Karpas-422 (cell line): ENCODE results near the gene VPS45. TPM values are rescaled to one million over a fixed set of nuclear protein-coding genes. Genes with fewer than 3 reads are reported as not detected.

Experiments
- DNase-seq: peaks from one replicate; pipeline ENCODE4 v3.0.0-alpha.2; 2015
- H2AFZ ChIP-seq: fragments of 200-600 bp; sonication (generic); 2 replicates; pipeline ENCODE4 v1.6.1; 2014; ENCODE audit warnings: antibody characterized with exemption, low read length, mixed read lengths
- H3K27ac ChIP-seq: fragments of 200-600 bp; sonication (generic); 2 replicates; pipeline ENCODE4 v1.5.1; 2014; ENCODE audit warnings: mild to moderate bottlenecking, low read length, moderate library complexity
- H3K27me3 ChIP-seq: fragments of 200-600 bp; sonication (generic); 2 replicates; pipeline ENCODE4 v1.6.1; 2014; ENCODE audit warnings: low read length, mixed read lengths
- H3K36me3 ChIP-seq: fragments of 200-600 bp; sonication (generic); 2 replicates; pipeline ENCODE4 v1.6.1; 2014; ENCODE audit warnings: low read length, mixed read lengths; ENCODE audit not compliant: insufficient read depth
- H3K4me1 ChIP-seq: fragments of 200-600 bp; sonication (generic); 2 replicates; pipeline ENCODE4 v1.6.1; 2014; ENCODE audit warnings: mild to moderate bottlenecking, low read length, mixed read lengths
- H3K4me2 ChIP-seq: fragments of 200-600 bp; sonication (generic); 2 replicates; pipeline ENCODE4 v1.6.1; 2014; ENCODE audit warnings: low read length, low read depth, mild to moderate bottlenecking; ENCODE audit not compliant: poor library complexity, severe bottlenecking
- H3K4me3 ChIP-seq: fragments of 200-600 bp; sonication (generic); 2 replicates; pipeline ENCODE4 v1.5.1; 2014; ENCODE audit warnings: mild to moderate bottlenecking, antibody characterized with exemption, low read length, mixed read lengths
- H3K79me2 ChIP-seq: fragments of 200-600 bp; sonication (generic); 2 replicates; pipeline ENCODE4 v1.6.1; 2014; ENCODE audit warnings: mild to moderate bottlenecking, low read length, mixed read lengths
- H3K9ac ChIP-seq: fragments of 200-600 bp; sonication (generic); 2 replicates; pipeline ENCODE4 v1.6.0; 2014; ENCODE audit warnings: low read length
- H3K9me2 ChIP-seq: fragments of 200-600 bp; sonication (generic), shearing (Covaris generic); replicated peaks from 2 replicates; pipeline ENCODE4 v1.6.0; 2014; ENCODE audit warnings: mild to moderate bottlenecking, low read length, moderate library complexity; ENCODE audit not compliant: insufficient read depth
- H3K9me3 ChIP-seq: fragments of 300-700, 200-600 bp; sonication (generic); 2 replicates; pipeline ENCODE4 v1.6.1; 2014; ENCODE audit warnings: low read length, mixed read lengths
- H4K20me1 ChIP-seq: fragments of 200-600 bp; sonication (generic); 2 replicates; pipeline ENCODE4 v1.6.1; 2014; ENCODE audit warnings: mild to moderate bottlenecking, antibody characterized with exemption, low read length, low read depth; ENCODE audit not compliant: insufficient read depth
- total RNA-seq: library from RNA; depleted of rRNA; stranded (reverse); fragments of >200 nt; shearing (Covaris generic); gene quantifications from 2 replicates; pipeline ENCODE4 v1.2.3, GENCODE V29; 2014; ENCODE audit warnings: low replicate concordance

The VPS45 gene
- total RNA-seq, 1 experiment from 2014 or later, result 39.0 TPM

GRCh38 chr1:150076985-150077384, 9.4 kb downstream of the VPS45 start:
- DNase-seq, result no peak
- no peak overlapping the region for H3K27ac ChIP-seq
- H4K20me1 ChIP-seq, result no peaks in the 10 kb centered on the region
- H3K9me2 ChIP-seq, result no peaks in the 10 kb centered on the region
- H3K4me1 ChIP-seq, result peaks cover 20% of the 10 kb centered on the region
- H3K9ac ChIP-seq, result no peak overlapping the region
- H3K4me2 ChIP-seq, result no peak overlapping the region
- no peak overlapping the region for H3K4me3 ChIP-seq
- no peaks in the 10 kb centered on the region for H3K27me3 ChIP-seq
- H3K36me3 ChIP-seq, result peaks cover 12% of the 10 kb centered on the region; the same call in 1 of the 2 replicates
- H3K79me2 ChIP-seq, result no peaks in the 10 kb centered on the region
- no peak overlapping the region for H2AFZ ChIP-seq
- H3K9me3 ChIP-seq, result no peaks in the 10 kb centered on the region

DNA sequence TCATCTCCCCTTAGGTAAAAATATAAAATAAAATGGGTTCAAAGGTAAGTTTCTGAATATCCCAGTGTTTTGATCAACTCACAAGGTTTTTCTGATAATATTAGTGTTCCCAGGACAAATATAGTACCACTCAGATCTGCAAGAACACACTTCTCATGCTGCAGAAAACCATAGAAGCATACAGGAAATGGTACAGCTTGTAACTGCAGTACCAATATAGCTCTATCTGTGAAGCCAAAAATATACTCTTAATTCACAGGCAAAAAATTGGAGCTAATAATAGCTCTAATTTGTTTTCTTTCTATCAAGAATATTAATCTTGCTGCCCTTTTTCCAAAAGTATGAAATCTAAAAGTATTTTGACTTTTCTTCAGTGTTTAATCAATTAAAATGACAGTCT, 13.2 kb downstream of the VPS45 start:
- H3K9ac ChIP-seq, result 0 out of 2 replicates have a peak overlapping the region, but pooled peaks have one; percentile 22
- peak overlapping the region; percentile 61 for H3K4me2 ChIP-seq
- H3K27me3 ChIP-seq, result no peaks in the 10 kb centered on the region
- H4K20me1 ChIP-seq, result no peaks in the 10 kb centered on the region
- H2AFZ ChIP-seq, result no peak overlapping the region
- no peaks in the 10 kb centered on the region for H3K9me3 ChIP-seq
- peaks cover 15% of the 10 kb centered on the region for H3K4me1 ChIP-seq
- peak overlapping the region; percentile 52 for H3K27ac ChIP-seq
- no peak overlapping the region for H3K4me3 ChIP-seq
- peaks cover 10% of the 10 kb centered on the region; the same call in 1 of the 2 replicates for H3K36me3 ChIP-seq
- no peaks in the 10 kb centered on the region for H3K79me2 ChIP-seq
- H3K9me2 ChIP-seq, result no peaks in the 10 kb centered on the region
- DNase-seq, result peak; percentile 60

- Histone ChIP-seq H3K4me3 (no peak overlapping the region), H4K20me1 (no peaks in the 10 kb centered on the region), H3K4me1 (peaks cover 15% of the 10 kb centered on the region), H3K9ac (no peak overlapping the region), H3K27me3 (no peaks in the 10 kb centered on the region), H3K36me3 (peaks cover 6% of the 10 kb centered on the region; the same call in 1 of the 2 replicates), H3K4me2 (no peak overlapping the region), H3K79me2 (no peaks in the 10 kb centered on the region), H3K9me3 (no peaks in the 10 kb centered on the region), H3K9me2 (no peaks in the 10 kb centered on the region), H2AFZ (no peak overlapping the region), H3K27ac (no peak overlapping the region)
- no peak for DNase-seq
These were observed 14.9 kb downstream of the VPS45 start for GRCh38 chr1:150082494-150082893.

DNA sequence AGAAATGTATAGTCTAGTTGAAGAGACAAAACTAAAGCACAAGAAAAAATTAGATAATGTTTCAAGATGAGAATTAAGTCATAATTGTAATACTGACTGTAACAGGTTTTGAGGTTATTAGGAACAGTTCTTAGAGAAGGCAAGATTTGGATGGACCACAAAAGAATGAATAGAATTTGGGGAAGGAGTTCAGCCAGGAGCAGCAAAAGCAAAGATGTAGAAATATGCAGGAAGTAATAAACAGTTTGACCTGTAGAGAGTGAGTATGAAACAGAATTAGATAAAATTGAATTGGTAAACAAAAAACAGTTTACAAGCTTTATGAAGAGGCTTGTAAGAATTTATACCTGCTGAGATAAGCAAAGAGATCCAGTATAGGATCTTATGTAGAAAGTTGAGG, 16.3 kb downstream of the VPS45 start:
- no peak overlapping the region for H3K4me3 ChIP-seq
- H3K9me2 ChIP-seq, result no peaks in the 10 kb centered on the region
- H3K4me2 ChIP-seq, result no peak overlapping the region
- no peaks in the 10 kb centered on the region for H4K20me1 ChIP-seq
- H3K4me1 ChIP-seq, result peaks cover 15% of the 10 kb centered on the region
- H3K79me2 ChIP-seq, result no peaks in the 10 kb centered on the region
- no peaks in the 10 kb centered on the region for H3K27me3 ChIP-seq
- H2AFZ ChIP-seq, result no peak overlapping the region
- no peak overlapping the region for H3K9ac ChIP-seq
- no peak overlapping the region for H3K27ac ChIP-seq
- H3K9me3 ChIP-seq, result no peaks in the 10 kb centered on the region
- no peak for DNase-seq
- peaks cover 6% of the 10 kb centered on the region; the same call in 1 of the 2 replicates for H3K36me3 ChIP-seq

GRCh38 chr1:150085406-150085805, 17.8 kb downstream of the VPS45 start:
- Histone ChIP-seq H3K79me2 (no peaks in the 10 kb centered on the region), H3K4me1 (peaks cover 22% of the 10 kb centered on the region), H3K27me3 (no peaks in the 10 kb centered on the region), H3K4me3 (no peak overlapping the region), H3K36me3 (peaks cover 6% of the 10 kb centered on the region; the same call in 1 of the 2 replicates), H3K4me2 (no peak overlapping the region), H3K27ac (no peak overlapping the region), H3K9me3 (no peaks in the 10 kb centered on the region), H3K9ac (no peak overlapping the region), H3K9me2 (no peaks in the 10 kb centered on the region), H2AFZ (no peak overlapping the region), H4K20me1 (no peaks in the 10 kb centered on the region)
- no peak for DNase-seq

GRCh38 chr1:150087415-150087814, 19.8 kb downstream of the VPS45 start:
- Histone ChIP-seq H3K4me1 (peaks cover 13% of the 10 kb centered on the region), H3K4me3 (no peak overlapping the region), H2AFZ (no peak overlapping the region), H4K20me1 (no peaks in the 10 kb centered on the region), H3K79me2 (no peaks in the 10 kb centered on the region), H3K27ac (no peak overlapping the region), H3K9me3 (no peaks in the 10 kb centered on the region), H3K9me2 (no peaks in the 10 kb centered on the region), H3K9ac (no peak overlapping the region), H3K4me2 (no peak overlapping the region), H3K36me3 (peaks cover 4% of the 10 kb centered on the region; the same call in 1 of the 2 replicates), H3K27me3 (no peaks in the 10 kb centered on the region)
- DNase-seq, result no peak

- Histone ChIP-seq H3K9ac (no peak overlapping the region), H3K9me2 (no peaks in the 10 kb centered on the region), H3K36me3 (peaks cover 4% of the 10 kb centered on the region; the same call in 1 of the 2 replicates), H3K4me1 (peaks cover 13% of the 10 kb centered on the region), H4K20me1 (no peaks in the 10 kb centered on the region), H3K79me2 (no peaks in the 10 kb centered on the region), H3K4me2 (no peak overlapping the region), H2AFZ (no peak overlapping the region), H3K4me3 (no peak overlapping the region), H3K27ac (peak overlapping the region; percentile 18; the same call in 1 of the 2 replicates), H3K9me3 (no peaks in the 10 kb centered on the region), H3K27me3 (no peaks in the 10 kb centered on the region)
- peak; percentile 65 for DNase-seq
These were observed 22.4 kb downstream of the VPS45 start for GRCh38 chr1:150089846-150090520.

- no peak overlapping the region for H3K9ac ChIP-seq
- 0 out of 2 replicates have a peak overlapping the region, but pooled peaks have one; percentile 22 for H2AFZ ChIP-seq
- H3K4me1 ChIP-seq, result peaks cover 13% of the 10 kb centered on the region
- H3K27ac ChIP-seq, result no peak overlapping the region
- H3K27me3 ChIP-seq, result no peaks in the 10 kb centered on the region
- peaks cover 4% of the 10 kb centered on the region; the same call in 1 of the 2 replicates for H3K36me3 ChIP-seq
- no peak for DNase-seq
- no peaks in the 10 kb centered on the region for H3K79me2 ChIP-seq
- H3K4me2 ChIP-seq, result no peak overlapping the region
- no peaks in the 10 kb centered on the region for H3K9me3 ChIP-seq
- H3K9me2 ChIP-seq, result no peaks in the 10 kb centered on the region
- no peaks in the 10 kb centered on the region for H4K20me1 ChIP-seq
- H3K4me3 ChIP-seq, result no peak overlapping the region
These were observed 24.7 kb downstream of the VPS45 start for GRCh38 chr1:150092180-150092791.
